ENCODE results near the gene INTS13.

- TF ChIP-seq GATA3 (IDR thresholded peaks at IDR 0.05; ENCODE audit: low read depth, low read length), result no peak
- no peak for TF ChIP-seq GATA2 (IDR thresholded peaks at IDR 0.05; ENCODE audit: low read depth, low read length)
These were observed 32.4 kb upstream of the INTS13 start for GRCh38 chr12:26970136-26970535.
